ENCODE measurements around the gene NALF2.

DNA sequence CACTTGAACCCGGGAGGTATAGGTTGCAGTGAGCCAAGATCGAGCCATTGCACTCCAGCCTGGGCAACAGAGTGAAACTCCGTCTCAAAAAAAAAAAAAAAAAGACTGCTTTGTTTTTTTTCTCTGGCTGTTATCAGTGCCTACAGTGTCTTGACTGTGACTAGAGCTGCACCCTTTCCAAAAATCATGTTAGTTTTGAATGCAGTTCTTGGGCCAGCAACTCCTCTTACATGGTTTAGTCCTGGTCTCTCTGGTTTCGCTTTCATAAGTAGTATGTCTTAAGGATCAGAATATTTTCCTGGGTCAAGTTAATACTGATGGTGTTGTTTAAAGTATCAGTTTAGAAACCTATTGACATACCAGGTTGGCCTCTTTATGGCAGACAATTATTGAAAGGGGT is 34.2 kb upstream of the NALF2 start:
- TF ChIP-seq EZH2 (IDR thresholded peaks at IDR 0.05; ENCODE audit: insufficient read depth, poor library complexity, severe bottlenecking): no peak
- no peak for TF ChIP-seq EZH2phosphoT487 (IDR thresholded peaks at IDR 0.05; ENCODE audit: insufficient read depth, low read depth)

All from GM23248 (cell line).